Skin epidermis (tissue), 12 donors: ENCODE results near the gene BNIP3.
"Not testable (repeated sequence)": the region's sequence is repeated elsewhere in the genome, so short reads cannot be mapped to it uniquely, and the experiment has no call there.

Experiments used
- H3K27ac ChIP-seq, 21 experiments: fragments of 200-600 bp; sonication (generic) in 11 of 21; one replicate each; pipeline ENCODE4 v1.5.0; 2020; ENCODE audit warnings: mild to moderate bottlenecking in 3 of 21, inconsistent platforms in 2 of 21, moderate library complexity in 2 of 21
- H3K4me3 ChIP-seq, 7 experiments: fragments of 200-600 bp; sonication (generic) in 2 of 7; one replicate each; pipeline ENCODE4 v1.5.0; 2020; ENCODE audit warnings: inconsistent platforms in 2 of 7, mild to moderate bottlenecking in 2 of 7, moderate library complexity in 1 of 7

Gene BNIP3

DNA sequence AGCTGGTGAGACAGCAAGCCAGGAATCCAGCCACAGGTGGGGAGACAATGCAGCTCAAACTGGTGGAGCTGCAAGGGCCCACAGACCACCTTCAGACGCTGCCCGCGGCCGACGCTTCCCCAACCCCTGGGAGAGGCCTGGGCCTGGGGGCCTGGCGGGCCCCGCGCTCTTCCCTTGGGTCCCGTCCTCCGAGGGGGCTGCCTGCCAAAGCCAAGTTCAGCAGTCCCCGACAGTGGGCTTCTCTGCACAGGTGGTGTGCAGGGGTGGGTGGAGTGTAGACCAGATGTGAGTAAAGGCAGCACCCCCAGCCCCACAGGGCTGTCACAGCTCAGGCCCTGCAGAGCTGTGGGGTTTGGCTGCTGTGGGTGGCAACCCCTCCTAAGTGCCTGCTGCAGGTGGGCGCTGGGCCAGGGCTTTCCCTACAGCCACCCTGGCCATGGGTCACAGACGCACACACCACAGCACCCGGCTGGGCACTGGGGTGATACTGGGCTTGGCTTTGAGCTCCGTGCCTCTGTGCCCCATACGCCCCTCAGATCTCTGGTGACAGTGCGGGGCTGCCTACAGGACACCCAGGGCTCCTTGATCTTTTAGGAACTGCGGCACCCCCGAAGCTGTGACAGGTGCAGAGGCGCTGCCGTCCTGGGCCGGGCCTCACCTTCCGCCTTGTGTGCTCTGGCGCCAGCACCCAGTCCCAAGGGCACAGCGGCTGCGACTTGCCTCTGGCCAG, 20.5 kb downstream of the BNIP3 start:
- H3K27ac ChIP-seq, result peak overlapping the region in 1 of 21 experiments; percentile 41

DNA sequence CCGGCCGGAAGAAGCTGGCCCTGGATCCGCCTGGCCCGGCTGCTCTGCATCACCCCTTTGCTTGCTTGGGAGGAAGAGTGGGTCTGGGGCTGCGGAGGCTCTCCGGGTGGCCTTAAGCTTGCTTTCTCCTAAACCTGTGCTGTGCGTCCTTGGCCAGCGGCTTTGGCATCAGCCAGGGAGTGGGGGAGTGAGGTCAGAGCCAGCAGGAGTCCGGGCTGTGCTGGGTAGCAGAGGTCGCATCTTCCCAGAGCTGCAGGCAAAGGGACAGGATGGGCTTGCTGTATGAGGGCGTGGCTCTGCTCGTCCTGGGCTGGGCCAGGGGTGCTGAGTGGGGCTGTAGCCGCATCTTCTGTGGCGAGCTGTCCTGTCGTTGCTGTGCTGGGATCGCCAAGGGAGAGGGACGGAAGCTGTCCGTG, 21.1 kb downstream of the BNIP3 start:
- Histone ChIP-seq H3K4me3 (no peak overlapping the region), H3K27ac (no peak overlapping the region)

More for the DNA sequence above, 20.5 kb downstream of the BNIP3 start:
- no peak overlapping the region for H3K4me3 ChIP-seq

DNA sequence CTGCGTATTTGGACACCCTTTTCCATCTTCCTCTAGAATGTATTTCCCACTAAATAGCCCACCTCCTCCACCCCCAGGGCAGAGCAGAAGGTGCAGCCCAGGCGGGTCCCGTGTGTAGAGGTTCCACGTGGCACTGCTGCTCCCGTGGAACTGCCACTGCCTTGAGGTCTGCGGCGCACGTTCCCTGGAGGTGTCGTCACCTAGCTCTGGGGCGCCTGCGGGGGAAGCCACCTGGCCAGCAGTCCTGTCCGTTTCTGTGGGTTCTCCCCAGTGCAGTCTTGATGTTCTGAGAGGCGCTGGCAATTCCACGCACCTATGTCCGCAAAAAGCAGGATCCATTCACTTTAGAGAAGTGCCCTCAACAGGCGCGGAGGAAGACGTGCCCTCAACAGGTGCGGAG, 21.9 kb downstream of the BNIP3 start:
- Histone ChIP-seq H3K27ac (no peak overlapping the region), H3K4me3 (no peak overlapping the region)

DNA sequence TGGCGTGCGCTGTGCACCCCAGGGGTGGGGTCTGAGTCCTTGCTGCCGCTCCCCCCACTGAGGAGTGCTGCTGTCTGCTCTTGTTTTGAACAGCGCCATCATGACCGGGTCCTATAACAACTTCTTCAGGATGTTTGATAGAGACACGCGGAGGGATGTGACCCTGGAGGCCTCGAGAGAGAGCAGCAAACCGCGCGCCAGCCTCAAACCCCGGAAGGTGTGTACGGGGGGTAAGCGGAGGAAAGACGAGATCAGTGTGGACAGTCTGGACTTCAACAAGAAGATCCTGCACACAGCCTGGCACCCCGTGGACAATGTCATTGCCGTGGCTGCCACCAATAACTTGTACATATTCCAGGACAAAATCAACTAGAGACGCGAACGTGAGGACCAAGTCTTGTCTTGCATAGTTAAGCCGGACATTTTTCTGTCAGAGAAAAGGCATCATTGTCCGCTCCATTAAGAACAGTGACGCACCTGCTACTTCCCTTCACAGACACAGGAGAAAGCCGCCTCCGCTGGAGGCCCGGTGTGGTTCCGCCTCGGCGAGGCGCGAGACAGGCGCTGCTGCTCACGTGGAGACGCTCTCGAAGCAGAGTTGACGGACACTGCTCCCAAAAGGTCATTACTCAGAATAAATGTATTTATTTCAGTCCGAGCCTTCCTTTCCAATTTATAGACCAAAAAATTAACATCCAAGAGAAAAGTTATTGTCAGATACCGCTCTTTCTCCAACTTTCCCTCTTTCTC, 26.0 kb downstream of the BNIP3 start:
- no peak overlapping the region for H3K27ac ChIP-seq
- no peak overlapping the region for H3K4me3 ChIP-seq

DNA sequence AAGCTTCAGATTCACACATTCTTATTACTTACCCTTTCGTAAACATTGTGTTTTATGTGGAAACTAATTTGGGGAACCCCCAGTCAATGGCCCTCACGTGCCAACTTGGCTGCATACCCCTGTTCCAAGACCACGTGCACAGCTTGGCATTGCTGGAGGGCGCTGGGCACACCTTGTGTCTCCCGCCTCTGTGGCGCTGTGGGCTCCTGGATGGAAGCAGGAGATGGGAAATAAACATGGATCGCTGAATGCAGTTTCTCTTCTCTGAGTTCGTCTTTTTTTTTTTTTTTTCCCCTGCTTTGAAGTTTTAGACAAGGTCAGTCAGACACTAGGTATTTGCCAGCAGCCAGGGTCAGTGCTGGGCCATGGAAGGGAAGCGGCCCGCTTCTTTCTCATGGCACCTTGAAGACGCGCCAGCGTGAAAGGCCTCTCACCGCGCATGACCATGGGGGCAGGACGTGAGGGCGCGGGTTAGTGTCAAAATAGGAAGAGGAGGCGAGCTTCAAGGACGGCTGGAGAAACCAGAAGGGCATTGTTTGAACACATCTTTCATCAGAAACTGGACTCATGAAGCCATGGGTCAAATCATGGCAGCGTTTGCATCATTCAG, 27.3 kb downstream of the BNIP3 start:
- H3K27ac ChIP-seq, result no peak overlapping the region
- H3K4me3 ChIP-seq, result no peak overlapping the region

DNA sequence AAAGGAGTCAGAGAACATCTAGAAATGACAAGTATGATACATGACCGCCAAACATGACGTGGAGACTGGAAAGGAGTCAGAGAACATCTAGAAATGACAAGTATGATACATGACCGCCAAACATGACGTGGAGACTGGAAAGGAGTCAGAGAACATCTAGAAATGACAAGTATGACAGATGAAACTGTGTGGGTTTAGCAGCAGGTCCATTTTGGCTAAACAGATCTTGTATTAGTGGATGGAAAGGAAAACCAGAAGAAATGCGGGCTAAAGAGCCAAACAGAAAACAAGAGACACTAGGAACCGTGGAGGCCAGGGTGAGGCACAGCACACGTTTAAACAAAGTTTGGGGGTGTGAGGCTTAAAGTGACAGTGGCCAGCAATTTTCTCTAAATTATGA, 31.8 kb downstream of the BNIP3 start:
- not testable (repeated sequence) for H3K4me3 ChIP-seq, H3K27ac ChIP-seq

DNA sequence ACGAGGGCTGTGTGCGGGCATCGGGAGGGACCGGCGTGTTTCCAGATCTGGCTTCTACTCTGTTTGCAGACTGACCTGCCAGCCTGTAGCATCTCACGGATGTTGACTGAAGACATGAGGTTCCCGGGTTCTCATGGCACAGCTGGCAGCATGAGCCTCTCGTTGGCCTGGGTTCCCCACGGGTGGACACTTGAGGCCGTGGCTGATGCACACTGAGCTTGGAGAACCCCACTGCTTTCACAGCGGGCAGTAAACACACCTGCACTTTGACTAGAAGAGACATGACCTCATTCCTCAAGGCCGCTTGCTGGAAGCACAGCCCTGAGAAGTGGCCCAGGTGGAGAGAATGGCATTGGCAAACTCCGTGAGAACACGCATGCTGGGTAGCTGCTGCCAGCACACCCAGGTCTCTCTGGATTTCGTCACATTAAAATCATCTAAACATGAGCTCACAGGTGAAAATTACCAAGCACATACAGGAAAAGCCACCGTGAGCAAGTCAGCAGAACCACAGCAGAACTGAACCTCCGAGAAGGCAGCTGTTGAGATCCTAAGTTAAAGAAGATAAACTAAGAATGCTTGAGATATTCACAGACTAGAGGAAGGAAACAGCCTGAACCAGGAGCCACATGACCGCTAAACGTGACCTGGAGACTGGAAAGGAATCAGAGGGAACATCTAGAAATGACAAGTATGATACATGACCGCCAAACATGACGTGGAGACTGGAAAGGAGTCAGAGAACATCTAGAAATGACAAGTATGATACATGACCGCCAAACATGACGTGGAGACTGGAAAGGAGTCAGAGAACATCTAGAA, 32.5 kb downstream of the BNIP3 start:
- Histone ChIP-seq H3K4me3 (no peak overlapping the region), H3K27ac (no peak overlapping the region)

DNA sequence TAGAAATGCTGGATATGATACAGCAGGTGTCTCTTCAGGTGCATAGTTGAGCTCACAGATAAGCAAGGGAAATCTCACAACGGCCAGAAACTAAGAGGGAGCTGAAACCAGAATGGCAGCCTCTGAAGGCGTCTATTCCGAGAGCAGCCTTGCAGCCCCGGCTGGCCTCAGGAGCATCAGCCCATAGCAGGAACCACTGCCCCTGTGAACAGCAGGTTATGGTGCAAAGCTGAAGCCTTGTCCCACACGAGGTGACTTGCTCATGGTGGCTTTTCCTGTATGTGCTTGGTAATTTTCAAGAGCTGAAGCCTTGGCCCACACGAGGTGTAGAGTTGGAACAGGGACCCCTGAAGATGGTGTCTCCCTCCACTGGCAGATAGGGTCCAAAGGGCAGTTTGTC, 33.2 kb downstream of the BNIP3 start:
- Histone ChIP-seq H3K27ac (no peak overlapping the region), H3K4me3 (no peak overlapping the region)

DNA sequence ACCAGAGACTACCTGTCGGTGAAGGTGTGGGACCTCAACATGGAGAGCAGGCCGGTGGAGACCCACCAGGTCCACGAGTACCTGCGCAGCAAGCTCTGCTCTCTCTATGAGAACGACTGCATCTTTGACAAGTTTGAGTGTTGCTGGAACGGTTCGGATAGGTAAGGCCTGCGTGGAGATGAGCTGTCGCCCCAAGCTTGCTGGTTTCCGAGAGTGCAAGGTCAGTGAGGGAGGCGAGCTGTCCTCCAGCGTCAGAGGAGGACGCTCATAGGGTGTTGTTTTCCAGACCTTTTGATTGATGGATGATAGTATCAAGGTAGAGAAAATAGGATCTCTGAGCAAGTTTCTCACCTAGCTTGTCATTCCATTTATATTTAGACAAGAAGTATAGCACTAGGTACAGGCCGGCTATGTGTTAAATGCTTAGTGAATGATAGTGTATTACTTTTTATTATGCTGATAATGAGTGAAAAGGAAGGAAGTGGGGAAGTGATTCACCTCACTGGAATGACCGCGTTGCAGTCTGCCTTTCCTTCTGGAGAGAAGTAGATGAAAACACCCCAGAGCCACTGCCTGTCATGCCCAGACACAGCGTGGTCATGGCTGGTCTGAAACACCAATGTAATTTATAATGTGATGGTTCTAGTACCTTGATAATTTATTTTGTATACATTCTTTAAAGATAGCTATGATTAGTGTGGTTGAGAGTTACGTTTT, 33.9 kb downstream of the BNIP3 start:
- H3K27ac ChIP-seq, result no peak overlapping the region

DNA sequence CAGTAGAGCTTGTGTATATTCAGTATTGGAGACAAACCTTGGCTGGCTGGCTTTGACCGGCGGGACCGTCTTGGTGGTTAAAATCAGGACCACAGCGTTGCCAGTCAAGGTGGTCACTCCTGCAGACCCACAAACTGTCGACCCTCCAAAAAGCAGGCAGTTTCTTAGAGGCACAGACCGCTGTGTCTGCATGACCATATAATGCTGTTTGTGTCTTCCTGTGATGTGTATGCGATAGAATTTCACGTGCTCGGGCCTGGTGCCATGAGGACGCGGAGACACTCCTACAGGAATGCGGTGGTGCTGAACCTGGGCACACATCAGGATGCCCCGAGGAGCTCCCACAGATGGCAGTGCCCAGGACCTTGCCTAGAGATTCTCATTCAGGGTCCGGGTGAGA, 34.8 kb downstream of the BNIP3 start:
- H3K27ac ChIP-seq, result no peak overlapping the region
- no peak overlapping the region for H3K4me3 ChIP-seq

More for the DNA sequence above, 33.9 kb downstream of the BNIP3 start:
- H3K4me3 ChIP-seq, result no peak overlapping the region

DNA sequence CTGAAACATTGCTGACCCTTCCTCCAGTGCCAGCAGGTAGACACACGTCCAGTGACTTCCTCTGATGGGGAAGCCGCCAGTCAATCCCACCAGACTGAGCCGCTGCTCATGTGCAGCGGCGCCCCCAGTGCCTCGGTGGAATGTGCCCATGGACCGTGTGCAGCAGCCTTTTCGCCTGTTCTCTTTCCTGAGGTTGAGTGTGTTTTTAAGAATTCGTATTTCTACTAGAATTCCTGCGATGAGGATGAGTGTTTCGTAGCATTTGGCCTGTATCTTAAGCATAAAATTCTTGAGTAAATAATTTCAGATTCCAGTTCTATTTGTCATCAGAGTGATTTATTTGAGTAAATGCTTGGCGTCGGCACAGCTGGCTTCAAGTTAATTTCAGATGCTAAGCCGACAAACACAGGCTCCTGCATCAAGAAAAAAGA, 35.4 kb downstream of the BNIP3 start:
- no peak overlapping the region for H3K4me3 ChIP-seq
- H3K27ac ChIP-seq, result no peak overlapping the region

DNA sequence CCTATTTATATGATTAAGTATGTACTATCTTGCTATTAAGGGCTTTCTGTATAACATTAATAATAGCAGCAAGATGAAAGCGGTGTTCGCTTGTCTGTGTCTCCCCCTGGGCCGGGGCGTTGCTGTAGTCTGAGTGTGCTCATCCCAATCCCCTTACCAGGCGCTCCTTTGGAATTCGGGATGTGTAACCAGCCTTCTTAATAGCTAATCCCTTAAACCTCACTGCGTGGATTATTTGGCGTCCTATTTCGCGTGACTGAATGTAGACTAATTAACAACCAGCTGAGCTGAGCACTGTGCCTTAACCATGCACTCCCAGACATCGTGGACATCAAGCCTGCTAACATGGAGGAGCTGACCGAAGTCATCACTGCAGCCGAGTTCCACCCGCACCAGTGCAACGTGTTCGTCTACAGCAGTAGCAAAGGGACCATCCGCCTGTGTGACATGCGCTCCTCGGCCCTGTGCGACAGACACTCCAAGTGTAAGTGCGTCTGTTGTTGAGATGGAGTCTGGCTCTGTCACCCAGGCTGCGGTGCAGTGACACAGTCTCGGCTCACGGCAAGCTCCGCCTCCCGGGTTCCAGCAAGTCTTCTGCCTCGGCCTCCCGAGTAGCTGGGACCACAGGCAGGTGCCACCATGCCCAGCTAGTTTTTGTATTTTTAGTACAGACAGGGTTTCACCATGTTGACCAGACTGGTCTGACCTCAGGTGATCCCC, 36.6 kb downstream of the BNIP3 start:
- Histone ChIP-seq H3K4me3 (no peak overlapping the region), H3K27ac (no peak overlapping the region)

DNA sequence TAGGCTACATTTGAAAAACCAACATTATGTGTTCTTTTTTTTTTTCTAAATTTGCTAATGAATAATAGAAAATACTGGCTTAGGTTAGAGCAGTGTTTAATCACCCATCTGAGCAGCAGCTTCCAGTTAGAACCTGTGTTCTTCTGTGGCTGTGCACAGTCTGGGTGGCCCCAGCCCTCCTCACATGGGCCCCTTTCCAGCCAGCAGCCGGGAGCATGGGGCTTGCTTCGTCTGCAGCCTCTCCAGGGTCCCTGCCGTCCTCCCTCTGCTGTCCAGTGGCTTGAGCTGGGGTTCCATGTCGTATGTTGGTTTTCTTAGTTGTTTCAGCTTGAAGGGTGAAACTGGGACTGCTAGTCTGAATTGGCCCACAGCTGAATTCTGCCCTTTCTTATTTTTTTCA, 37.3 kb downstream of the BNIP3 start:
- H3K4me3 ChIP-seq, result no peak overlapping the region
- no peak overlapping the region for H3K27ac ChIP-seq

DNA sequence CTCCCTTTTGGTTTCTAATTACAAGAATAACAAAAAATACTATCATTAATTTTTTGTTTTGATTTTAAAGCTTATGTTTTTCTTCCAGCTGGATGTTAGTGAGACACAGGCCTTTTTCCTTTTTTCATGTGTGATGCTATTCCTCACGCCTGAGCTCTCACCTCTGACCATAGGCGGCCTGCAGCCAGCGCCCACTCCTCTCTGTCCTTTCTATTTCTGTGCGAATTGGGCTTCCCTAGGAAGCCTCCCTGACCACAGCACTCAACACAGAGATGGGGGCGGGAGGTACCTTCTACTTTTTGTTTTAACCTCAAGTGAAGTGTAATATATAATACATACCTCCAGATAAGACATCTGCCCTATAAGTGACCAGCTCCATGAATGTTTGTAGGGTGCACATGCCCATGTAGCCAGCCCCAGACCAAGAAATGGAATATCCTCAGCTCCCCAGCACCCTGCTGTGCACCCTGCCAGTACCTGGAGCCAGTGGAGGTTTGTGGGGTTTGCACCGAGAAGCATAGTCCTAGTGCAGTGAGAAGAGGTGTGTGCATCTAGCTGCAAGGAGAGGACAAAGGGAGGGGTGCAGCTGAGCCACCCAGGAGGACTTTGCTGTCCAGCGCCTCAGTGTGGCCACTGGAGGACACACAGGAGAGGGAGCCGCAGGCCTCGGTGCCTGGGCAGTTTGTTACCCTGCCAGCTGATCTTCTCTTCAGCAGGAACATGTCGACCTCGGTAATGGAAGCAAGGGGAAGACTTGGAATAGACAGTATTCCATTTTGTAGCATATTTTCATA, 38.5 kb downstream of the BNIP3 start:
- no peak overlapping the region for H3K4me3 ChIP-seq
- H3K27ac ChIP-seq, result no peak overlapping the region

DNA sequence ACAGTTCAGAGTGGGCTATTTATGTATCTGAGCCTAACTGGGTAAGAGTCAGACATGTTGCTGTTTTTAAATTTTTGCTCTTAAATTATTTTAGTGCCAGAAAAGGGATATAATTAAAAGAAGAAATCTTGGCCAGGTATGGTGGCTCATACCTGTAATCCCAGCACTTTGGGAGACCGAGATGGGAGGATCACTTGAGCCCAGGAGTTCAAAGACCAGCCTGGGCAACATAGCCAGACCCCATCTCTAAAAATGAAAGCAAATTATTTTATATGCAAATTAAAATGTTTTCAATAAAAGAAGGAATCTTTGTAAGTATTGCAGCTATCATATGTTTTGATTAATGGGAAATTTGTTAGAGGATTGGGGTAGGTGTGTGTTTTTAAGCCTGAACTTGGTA, 39.3 kb downstream of the BNIP3 start:
- no peak overlapping the region for H3K4me3 ChIP-seq
- H3K27ac ChIP-seq, result no peak overlapping the region

DNA sequence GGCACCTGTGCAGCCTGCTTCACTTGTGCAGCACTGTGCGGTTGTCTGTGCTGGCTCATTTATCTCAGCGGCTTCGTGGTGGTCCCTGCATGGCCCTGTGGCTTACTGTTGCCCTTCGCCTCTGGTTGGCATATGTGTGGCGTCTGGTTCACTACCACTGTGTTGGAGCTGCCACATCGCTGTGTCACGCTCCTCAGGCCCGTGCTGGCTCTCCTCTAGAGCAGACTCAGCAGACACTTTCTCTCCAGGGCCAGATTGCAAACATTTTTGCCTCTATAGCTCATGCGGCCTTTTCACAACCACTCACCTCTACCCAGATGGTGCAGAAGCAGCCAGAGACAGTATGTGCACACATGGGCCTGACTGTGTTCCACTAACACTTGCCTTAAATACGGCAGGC, 43.0 kb downstream of the BNIP3 start:
- Histone ChIP-seq H3K4me3 (no peak overlapping the region), H3K27ac (no peak overlapping the region)

DNA sequence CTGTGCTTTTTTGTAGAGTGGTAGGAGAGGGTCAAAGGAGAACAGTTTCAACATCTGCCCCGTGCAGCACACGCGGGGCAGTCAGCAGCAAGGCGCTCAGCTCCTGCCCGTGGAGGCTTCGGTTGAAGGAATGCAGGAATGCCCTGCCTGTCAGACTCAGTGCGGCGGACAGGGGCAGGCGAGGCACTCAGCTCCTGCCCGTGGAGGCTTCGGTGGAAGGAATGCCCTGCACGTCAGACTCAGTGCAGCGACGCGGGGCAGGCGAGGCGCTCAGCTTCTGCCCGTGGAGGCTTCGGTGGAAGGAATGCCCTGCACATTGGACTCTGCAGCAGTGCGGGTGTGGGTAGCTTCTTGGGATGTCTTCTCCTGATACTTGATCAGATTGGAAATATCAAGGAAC, 43.9 kb downstream of the BNIP3 start:
- Histone ChIP-seq H3K27ac (no peak overlapping the region), H3K4me3 (no peak overlapping the region)

DNA sequence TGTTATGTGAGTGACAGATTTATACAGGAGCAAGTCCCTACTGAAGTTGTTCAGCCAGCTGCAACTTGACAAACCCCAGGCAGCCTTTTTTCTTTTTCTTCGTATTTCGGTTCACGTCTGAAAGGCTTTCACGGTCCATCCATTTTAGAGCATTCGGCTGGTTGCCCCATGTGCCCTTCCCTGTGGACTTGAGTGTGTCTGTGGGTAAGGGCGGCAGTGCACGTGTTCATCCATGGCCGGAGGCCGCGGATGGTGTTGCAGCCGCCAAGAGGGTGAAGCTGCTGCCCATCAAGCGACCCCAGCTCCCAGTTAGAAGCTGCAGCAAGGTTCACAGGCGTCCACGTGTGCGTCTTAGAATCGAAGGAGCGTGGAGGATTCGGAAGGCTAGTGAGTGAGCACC, 45.0 kb downstream of the BNIP3 start:
- Histone ChIP-seq H3K27ac (no peak overlapping the region), H3K4me3 (no peak overlapping the region)
